ENCODE results near the gene ZCCHC8. TPM values are rescaled to one million over a fixed set of nuclear protein-coding genes. Genes with fewer than 3 reads are reported as not detected.

ZCCHC8 gene
- total and polyA plus RNA-seq, 2 of the 8 experiments (the other 6 are each of a cell fraction or from before 2014, with no cell fraction given), result 13.8 to 28.9 TPM

DNA sequence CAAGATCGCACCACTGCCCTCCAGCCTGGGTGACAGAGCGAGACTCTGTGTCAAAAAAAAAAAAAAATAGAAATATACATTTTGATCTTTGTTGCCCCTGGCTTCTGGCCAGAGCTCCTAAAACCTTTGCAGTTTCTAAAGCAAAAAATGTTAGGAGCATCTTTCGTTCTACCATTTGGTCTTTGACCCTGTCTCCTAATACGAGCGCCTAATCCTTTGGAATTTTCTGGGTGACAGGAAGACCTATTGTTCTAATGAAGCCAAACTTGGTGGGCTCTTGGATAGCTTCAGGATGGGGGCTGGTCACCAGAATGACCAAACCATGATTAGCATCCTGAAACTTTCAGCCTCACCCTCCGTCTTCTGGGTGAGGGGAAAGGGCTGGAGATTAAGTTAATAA lies 46.0 kb downstream of the ZCCHC8 start (continued):
- TF ChIP-seq CHD7 (IDR thresholded peaks at IDR 0.05; ENCODE audit: insufficient replicate concordance, low read length) (no peak), KDM5A (IDR thresholded peaks at IDR 0.05; ENCODE audit: low read length) (no peak), RXRA (IDR thresholded peaks at IDR 0.05; ENCODE audit: insufficient read depth, low read depth, low read length) (no peak), USF2 (IDR thresholded peaks at IDR 0.05; ENCODE audit: low read length) (no peak), CHD2 (IDR thresholded peaks at IDR 0.05; ENCODE audit: low read length) (no peak), JUN (IDR thresholded peaks at IDR 0.05; ENCODE audit: low read depth, low read length) (no peak), CTBP2 (IDR thresholded peaks at IDR 0.05; ENCODE audit: borderline replicate concordance, insufficient read depth, insufficient read length, low read length) (no peak), CEBPB (IDR thresholded peaks at IDR 0.05; ENCODE audit: low read depth, low read length) (no peak), CREB1 (IDR thresholded peaks at IDR 0.05) (no peak), NRF1 (IDR thresholded peaks at IDR 0.05; ENCODE audit: low read depth, low read length) (no peak), CBX8 (IDR thresholded peaks at IDR 0.05; ENCODE audit: borderline replicate concordance, low read depth, low read length) (no peak), SIRT6 (IDR thresholded peaks at IDR 0.05; ENCODE audit: low read length) (no peak)

All from H1 (cell line).